Omental fat pad (tissue), 4 donors: ENCODE data around the gene LRRC75B. TPM values are rescaled to one million over a fixed set of nuclear protein-coding genes. Genes with fewer than 3 reads are reported as not detected.

Experiments
- ATAC-seq: fragments of 150-250 bp; one replicate; pipeline ENCODE4 v1.9.1; 2016; ENCODE audit warnings: mild to moderate bottlenecking, moderate library complexity; ENCODE audit not compliant: low FRiP score
- DNase-seq: peaks from one replicate; pipeline ENCODE4 v3.0.0-alpha.2; 2019; ENCODE audit warnings: low spot score
- total RNA-seq, 4 donors: library from RNA; depleted of rRNA; stranded (reverse); fragments of >200 nt; gene quantifications; one replicate each; pipeline ENCODE4 v1.1.0, GENCODE V29; 2016
- TF ChIP-seq, protein P1 (sequence below), 3 donors: fragments of 450-650 bp; IDR thresholded peaks; one replicate each; pipeline ENCODE4 v1.5.1; 2016 to 2017; ENCODE audit warnings: antibody characterized with exemption in 3 of 3, mild to moderate bottlenecking in 3 of 3, moderate library complexity in 2 of 3

Gene LRRC75B
- total RNA-seq, 4 donors from 2014 or later = 4.1 to 7.0 (median 5.7) TPM

DNA sequence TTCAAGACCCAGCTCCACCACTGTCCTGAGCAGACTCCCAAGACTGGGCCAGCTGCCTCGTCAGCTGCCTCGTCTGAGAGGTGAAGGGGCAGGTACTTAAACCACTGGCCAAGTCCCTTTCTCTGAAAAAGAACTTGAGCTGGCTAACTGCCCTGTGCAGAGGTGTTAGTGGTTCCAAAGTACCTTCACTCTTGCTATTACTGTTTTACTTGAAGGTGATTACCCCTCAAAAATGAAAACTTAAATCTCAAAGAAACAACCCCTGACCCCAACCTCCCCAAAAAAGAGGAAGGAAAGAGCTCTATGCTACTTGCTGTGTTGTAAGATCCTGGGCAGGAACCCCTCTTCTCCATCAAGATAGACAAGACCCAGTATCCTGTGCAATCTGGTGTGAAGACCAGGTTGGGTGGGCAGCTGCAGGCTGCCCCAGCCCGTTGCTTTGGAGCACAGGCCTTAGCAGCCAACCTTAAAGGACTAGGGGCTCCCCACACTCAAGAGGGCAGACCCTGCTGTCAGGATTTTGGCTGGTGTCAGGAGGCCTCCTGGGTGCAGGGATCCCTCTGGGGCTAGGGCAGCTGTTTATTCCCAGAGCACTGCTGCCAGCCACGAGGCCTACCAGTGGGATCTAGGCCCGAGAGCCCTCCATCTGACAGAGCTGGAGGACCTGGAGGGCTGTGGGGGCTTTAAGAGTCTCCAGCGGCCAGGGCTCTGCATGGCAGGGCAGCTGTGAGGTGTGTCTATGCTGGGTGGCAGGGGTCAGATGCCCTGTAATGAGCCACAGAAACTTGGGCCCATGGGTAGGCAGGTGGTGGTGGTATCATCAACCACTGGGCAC, 51.0 kb downstream of the LRRC75B start:
- TF ChIP-seq, protein P1, sequence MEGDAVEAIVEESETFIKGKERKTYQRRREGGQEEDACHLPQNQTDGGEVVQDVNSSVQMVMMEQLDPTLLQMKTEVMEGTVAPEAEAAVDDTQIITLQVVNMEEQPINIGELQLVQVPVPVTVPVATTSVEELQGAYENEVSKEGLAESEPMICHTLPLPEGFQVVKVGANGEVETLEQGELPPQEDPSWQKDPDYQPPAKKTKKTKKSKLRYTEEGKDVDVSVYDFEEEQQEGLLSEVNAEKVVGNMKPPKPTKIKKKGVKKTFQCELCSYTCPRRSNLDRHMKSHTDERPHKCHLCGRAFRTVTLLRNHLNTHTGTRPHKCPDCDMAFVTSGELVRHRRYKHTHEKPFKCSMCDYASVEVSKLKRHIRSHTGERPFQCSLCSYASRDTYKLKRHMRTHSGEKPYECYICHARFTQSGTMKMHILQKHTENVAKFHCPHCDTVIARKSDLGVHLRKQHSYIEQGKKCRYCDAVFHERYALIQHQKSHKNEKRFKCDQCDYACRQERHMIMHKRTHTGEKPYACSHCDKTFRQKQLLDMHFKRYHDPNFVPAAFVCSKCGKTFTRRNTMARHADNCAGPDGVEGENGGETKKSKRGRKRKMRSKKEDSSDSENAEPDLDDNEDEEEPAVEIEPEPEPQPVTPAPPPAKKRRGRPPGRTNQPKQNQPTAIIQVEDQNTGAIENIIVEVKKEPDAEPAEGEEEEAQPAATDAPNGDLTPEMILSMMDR (IDR thresholded peaks at IDR 0.05) = no peak
- ATAC-seq (no peak), DNase-seq (no peak)

DNA sequence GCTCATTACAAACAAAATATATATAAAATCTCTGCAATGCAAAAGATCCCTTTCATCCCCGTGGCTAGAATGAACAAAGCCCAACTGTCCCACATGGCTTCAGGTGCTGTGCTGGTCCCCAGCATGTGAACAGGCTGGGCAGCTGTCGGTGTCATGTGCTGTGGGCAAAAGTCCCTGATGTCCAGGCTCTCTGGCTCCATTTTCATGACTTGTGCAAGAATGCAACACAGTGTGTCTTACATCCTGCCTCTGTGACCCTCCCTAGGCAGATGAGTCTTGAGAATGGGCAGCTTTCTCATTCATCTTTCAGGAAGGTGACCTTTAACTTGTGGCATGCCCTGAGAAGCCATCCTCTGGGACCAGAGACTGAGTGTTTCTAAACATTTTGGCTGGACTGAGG, 52.4 kb downstream of the LRRC75B start:
- TF ChIP-seq, protein P1 (IDR thresholded peaks at IDR 0.05) = no peak
- DNase-seq (no peak), ATAC-seq (no peak)

DNA sequence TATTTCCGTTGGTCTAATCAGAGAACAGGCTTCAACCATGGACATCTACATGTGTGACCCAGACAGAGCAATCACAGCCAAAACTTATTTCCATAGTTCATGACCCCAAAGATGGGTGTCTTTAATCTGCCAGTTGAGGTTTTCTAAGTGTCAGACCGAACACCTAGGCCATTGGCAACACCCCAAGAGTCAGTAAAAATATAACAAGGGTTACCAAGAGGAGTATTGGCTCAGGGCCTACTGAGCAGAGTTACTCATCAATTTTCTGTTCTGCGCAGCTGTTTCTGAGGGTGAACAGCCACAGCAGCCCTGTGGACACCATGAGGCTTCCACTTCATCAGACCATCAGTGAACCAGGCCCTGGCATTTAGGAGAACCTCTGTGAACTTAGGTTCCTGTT, 56.8 kb downstream of the LRRC75B start:
- no peak for DNase-seq
- no peak for ATAC-seq
- TF ChIP-seq, protein P1 (IDR thresholded peaks at IDR 0.05) = no peak

Other genes starting within 250 kb of the LRRC75B start
- 1 to 10 TPM; 1.7 to 4.5 (median 2.5) TPM for gene ADORA2A, start 165.5 kb downstream of the LRRC75B start, total RNA-seq
- gene UPB1, start 97.7 kb downstream of the LRRC75B start, total RNA-seq = 1 to 10 TPM in 1 of 4 donors, under 1 TPM in 1, not detected in 2; 0.13 to 1.9 TPM
- 100 to 1,000 TPM; 105 to 179 (median 171) TPM for gene GUCD1, start 37.9 kb downstream of the LRRC75B start, total RNA-seq
- gene SNRPD3, start 37.1 kb downstream of the LRRC75B start, total RNA-seq = 100 to 1,000 TPM; 107 to 135 (median 115) TPM
- gene GGT1, start 10.1 kb upstream of the LRRC75B start, total RNA-seq = 1 to 10 TPM; 1.1 to 5.5 (median 4.5) TPM
- not detected for gene PIWIL3, start 181.6 kb upstream of the LRRC75B start, total RNA-seq
- 1 to 10 TPM in 1 of 4 donors, under 1 TPM in 3; 0.12 to 2.4 (median 0.62) TPM for gene SGSM1, start 213.1 kb upstream of the LRRC75B start, total RNA-seq